HG02973 (cell line): Measurements from ENCODE around the gene ACER2.

Source experiments
- ATAC-seq: cut with Tn5 transposase; IDR thresholded peaks from one replicate; pipeline ENCODE4 v1.9.1; 2021; ENCODE audit warnings: moderate library complexity; ENCODE audit not compliant: unreplicated experiment

Gene ACER2

DNA sequence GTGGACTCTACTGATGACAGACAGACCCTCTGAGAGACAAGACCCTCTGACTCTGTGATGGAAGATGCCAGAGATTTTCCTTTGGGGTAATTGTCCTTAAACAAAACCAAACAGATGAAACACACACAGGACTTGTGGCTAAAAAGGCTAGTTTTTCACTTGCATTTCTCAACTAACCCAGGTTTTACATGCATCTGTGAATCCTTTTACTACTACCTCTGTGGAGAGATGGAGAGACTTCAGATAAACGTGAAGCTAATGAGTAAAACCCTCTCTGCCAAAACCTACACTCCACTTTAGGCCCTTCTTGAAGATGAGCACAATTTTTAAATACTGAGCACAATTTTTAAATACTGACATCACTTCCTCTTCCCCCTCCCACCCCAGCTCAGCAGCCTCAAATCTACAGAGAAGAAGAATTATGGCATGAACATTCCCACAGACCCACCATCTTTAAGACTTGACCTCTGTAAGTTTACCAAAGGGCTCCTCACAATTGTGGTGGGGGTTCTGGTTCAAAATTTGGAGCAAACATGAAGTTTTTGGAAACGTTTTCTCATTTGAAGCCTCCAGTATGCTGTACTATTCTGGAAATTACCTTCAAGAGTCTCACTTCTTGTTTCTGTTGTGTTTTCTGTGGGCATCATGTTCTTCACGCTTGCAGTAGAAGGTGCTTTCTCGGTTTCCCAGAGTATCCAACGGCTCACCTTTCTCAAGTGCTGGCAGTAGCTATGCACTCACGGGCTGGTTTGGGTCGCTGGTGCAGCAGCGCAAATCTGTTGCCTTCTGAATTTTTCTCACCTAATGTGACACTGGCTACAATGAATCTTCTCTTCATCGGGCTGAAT is 42.7 kb downstream of the ACER2 start:
- ATAC-seq: peak; percentile 98

DNA sequence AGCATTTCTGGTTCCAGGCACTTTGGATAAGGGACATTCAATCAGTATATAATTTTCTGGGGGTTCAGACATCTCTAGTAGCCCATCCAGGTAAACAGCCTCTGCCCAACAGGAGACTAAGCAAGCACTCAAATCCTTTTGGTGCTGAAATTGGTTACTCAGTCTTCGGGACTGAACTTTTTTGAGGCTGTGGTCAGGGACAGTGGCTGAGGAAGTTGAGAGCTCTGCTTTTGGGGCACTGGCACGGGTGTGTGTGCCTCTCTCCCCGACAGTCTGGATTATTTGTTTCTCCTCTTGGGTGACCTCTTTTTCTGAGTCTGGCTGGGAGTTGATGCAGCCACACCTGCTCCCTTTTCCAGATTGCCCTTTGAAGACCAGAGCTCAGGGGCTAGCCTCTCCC is 47.6 kb downstream of the ACER2 start:
- no peak for ATAC-seq

DNA sequence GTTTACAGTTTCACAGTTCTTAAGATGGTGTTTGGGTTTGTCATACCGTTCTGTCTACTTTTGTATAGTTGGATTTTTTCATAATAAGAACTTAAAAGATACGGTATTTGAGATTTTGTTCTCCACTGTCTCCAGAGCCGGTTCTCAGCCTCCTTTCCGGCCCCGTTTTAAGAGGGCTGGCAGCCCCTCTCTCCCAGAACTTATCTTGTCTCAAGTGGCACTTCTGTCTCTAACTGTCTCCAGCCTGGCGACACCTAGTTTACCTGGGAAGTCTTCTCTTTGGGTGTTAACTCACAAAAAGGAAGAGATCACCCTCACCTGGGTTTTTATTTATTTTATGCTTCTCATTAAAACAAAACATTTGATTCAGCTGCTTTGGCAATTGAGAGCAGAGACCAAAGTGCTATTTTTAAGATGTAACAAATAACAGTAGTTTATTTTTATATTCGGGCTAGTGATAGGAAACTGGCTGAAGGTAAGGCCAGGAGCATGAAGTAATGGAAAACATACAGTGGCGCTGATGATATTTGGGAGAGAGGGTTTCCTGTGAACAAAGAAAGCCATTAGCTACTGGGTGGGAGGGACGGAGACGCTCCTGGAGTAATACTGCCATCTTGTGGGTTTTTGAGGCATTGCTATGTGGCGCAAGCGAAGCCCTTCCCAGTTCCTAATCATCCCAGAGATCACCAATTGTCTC is 48.3 kb downstream of the ACER2 start:
- ATAC-seq: peak; percentile 82

DNA sequence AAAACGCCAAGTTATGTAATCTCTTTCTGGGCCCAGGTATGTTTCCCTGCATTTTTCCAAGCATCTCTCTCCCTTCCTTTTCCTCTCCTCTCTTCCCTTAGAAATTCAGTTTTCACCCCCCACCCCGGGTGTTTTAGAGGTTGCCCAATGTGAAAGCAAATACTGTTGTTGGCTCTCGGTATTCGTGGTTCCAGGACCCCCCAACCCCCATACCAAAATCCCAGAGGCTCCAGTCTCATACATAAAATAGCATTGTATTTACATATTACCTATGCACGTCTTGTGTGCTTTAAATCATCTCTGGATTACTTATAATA is 48.8 kb downstream of the ACER2 start:
- ATAC-seq: peak; percentile 21

DNA sequence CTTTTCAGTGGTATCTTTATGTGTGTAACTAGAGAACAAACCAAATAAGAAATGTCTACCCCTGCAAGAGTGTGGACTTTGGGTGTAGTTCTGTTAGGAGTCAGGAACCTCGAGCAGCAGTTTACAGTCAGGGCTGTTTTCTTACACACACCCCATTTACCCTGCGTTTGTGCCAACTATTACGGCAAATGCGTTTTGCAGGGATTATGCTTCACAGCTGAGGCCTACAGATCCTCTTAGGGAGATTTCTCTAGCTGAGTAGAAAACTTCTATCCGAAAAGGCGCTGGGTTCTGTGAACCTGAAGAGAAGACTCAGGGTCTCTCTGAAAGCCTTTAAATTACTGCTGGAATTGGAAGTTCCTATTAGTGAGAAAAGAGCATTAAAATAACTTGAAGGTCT is 51.4 kb downstream of the ACER2 start:
- ATAC-seq: no peak

DNA sequence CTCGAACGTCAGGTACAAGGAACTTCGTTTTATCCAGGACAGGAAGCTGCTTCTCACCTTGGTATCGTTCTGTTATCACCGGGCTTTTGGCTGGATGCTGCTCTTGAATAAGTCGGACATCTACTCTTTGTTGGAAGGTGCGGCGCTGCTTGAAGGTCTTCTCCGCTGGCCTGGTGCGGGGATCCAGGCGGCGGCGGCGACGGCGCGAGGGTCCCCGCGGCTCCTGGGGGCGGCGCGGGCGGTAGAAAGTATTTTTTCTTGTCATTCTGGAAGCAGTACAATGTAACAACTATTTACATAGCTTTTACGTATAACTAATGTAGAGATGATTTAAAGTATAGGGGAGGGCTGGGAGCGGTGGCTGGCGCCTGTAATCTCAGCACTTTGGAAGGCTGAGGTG is 52.3 kb downstream of the ACER2 start:
- ATAC-seq: no peak

DNA sequence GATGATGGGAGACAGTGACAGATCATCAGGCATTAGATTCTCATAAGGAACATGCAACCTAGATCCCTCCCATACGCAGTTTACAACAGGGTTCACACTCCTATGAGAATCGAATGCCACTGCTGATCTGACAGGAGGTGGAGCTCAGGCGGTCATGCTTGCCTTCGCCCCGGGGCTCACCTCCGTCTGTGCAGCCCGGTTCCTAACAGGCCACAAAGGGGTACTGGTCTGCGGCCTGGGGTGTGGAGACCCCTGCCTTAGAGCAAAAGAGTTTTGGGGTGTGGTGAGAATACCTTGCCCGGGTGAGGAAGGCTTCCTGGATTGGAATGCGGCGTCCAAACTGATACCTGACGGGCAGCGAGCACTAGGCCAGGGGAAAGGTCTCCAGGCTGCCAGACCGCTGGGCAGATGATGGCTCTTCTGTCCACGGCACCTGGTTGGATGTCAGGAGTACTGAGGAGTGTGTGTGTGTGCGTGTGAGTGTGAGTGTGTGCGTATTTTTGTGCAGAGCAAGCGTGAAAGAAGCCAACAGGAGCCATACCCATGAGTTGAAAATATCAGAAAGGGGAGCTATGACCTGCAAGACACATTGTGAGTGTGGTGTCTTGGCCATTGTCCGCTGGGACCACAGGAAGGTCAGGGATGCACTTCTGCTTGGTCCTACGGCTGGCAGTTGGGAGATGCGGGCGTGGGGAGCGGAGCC is 55.4 kb downstream of the ACER2 start:
- no peak for ATAC-seq

DNA sequence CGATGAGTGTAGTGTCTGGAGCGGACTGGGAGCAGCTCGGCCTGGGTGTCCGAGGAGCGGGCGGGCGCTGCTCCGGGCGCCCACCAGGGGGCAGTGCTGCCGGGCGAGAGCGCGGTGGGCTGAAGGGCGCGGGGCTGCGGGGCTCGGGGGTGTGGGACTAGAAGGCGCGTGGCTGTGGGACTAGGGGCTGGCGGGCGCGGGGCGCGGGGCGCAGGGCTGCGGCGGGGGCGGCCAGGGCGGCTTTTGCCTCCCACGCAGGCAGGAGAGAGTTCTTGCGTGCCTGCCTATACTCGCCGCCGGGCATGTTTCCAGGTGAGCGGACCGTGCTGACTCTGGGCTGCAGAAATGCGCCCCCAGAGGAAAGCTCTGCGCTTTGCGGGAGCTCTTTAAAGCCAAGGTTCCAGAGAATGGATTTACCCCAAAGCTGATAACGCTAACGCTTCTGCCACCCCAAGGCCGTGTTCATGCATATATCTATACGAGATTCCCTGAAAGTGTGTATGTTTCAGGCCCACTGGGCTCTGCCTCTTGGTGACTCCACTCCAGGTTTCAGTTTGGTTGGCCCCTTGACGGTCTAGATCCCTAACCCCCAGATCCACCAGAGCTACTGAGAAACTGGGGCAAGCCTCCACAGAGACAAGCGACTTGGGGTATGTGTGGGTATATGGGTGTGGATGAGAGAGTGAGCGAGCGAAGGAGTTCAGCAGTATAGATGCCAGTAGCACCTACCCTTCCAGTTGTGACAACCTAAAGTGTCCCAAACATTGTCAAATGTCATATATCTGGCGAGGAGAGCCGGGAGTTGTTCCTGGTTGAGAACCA is 56.2 kb downstream of the ACER2 start:
- ATAC-seq: peak; percentile 91

DNA sequence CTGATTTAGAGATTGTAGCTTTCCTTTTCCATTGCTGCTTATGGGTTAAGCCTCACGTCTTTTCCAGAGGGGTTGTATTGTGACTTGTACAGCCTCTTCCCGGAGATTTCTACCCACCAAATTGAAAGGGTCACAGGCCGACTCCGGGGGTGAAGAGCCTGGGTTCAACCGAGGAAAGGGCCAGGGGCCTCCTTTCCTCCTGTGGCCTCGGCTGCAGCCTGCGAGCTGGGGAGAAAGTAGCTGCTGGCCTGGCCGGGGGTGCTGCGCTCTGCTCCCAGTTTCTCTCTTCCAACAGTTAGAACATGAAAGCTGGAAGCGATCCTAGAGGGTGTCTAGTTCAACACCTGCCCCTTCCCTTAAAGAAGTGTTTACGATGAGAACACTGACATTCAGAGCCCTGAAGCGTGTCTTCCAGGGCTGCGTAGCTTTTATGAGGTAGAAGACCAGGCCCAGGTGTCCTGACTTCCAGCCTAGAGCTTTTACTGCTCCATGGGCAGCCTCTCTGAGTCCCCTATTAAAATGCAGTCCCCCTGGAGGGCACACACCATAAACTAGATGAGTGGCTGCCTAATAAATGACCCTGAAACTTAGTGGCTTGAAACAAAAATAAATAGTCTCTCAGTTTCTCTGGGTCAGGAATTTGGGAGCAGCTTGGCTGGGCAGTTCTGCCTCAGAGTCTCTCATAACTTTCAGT is 56.9 kb downstream of the ACER2 start:
- no peak for ATAC-seq

DNA sequence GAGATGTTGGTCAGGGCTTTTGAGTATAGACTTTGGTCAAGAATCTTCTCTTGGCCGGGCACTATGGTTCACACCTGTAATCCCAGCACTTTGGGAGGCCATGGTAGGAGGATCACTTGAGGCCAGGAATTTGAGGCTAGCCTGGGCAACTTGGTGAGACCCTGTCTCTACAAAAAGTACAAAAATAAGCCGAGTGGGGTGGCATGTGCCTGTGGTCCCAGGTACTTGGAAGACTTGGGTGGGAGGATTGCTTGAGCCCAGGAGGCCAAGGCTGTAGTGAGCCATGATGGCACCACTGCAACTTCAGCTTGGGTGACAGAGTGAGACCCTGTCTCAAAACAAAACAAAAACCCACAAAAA is 57.5 kb downstream of the ACER2 start:
- ATAC-seq: no peak

DNA sequence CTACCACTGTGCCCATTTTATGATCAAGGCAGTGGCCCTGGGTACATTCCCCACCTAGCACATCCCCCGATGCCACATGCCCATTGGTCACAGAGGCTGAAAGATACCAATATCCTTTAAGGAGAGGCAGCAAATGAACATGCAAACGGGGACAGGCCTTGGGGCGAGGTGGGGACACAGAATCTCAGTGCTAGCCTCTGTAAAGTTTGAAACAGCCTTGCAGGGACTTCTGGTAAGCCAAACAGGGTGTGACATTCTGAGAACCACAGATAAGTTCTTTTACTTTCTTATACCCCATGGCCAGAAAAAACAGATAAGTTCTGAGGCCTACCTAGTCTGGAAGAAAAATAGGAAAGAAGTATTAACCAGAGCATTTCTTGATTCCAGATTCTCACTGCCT is 60.5 kb downstream of the ACER2 start:
- ATAC-seq: no peak

DNA sequence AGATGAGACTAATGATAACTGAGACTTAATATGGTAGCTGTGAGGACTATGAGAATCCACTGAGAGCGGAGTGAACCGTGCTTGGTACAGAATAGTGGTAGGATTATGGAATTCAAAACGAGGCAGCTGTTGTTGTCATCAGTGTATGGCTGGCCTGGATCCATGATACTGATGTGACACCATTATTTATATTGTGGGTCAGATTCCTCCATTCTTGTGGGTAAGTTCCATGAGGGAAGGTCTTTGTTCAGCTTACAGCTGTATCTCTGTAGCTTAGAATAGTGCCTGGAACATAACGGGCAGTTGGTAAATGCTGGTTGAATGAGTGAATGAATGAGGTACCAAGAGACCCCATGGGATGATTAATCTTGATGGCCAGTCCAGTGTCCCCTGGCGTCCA is 61.8 kb downstream of the ACER2 start:
- ATAC-seq: no peak

DNA sequence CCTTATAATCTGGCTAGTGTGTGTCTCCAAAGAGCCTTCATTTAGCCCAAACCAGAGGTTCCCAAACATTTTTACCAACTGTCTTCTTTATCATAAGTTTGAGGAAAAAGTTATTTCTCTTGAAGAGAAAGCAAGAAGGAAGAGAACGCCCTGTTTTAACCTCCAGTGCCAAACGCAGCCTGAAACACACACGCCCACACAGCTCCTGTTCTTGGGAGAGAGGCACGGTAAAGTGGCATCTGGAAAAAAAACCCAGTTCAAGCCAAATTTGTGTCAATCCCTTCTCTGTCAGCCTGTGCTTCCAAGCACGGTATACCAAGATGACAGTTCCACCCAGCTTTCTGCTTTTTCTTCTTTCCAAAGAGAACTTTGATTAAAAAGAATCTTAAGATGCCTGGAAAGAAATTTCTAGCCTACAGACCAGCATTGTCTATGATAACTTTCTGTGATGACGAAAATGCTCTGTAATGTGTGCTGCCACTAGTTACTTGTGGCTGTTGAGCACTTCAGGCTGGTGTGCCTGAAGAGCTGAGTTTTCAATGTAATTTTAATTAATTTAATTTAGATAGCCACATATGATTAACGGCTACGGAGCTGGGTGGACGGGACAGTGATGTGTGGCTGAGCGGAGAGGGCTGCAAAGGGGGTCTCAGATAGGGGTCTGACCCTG is 62.3 kb downstream of the ACER2 start:
- no peak for ATAC-seq

DNA sequence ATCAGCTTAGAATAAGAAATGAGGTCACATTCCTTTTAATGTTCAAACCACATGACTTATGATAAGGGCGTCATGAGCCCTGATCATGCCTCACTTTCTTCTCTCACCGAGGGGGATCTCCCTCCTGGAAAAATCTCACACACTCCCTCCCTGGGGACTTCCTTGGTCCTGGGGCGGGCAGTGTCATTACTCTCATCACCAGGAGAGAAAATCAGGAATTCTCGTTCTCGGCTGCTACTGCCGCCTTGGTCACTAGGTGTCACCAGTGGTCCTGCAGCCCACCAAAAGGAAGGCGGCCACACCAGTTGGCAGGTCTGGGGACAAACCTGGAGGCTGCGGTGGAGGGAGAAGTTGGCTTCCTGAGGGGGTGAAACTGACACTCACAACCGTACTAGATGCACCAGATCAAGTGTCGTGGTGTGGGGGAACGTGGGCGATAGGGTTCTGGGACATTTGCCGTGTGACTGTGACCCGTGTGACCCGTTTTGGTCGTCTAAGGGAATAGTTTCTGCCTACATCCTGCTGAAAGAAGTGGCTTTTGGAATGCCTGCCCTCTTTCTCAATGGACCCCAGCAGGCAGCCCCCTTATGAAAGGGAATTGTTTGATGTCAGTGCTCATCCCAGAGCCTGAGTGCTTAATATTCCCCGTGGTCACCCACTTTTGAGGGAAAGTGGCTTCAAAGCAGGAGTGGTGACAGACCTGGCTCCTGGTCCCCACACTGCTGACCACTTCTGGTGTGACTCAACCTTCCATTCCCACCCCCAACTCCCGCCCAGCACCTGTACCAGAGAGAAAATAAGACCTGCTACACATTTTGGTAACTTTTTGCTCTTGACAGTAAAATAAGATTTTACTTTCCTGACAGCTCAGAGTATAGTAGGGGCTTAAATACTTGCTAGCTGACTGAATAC is 63.2 kb downstream of the ACER2 start:
- ATAC-seq: peak; percentile 77

DNA sequence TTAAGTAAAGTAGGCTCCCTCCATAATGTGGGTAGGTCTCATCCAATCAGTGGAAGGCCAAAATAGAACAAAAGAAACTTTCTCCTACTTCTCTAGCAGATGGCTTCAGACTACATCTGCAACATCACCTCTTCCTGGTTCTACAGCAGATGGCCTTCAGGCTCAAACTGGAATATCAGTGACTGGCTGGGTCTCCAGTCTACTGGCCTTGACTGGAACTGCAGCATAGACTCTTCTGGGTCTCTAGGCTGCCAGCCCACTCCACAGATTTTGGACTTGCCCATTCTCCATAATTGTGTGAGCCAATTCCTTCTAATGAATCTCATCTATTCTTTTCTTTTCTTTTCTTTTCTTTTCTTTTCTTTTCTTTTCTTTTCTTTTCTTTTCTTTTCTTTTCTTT is 64.8 kb downstream of the ACER2 start:
- ATAC-seq: no peak

DNA sequence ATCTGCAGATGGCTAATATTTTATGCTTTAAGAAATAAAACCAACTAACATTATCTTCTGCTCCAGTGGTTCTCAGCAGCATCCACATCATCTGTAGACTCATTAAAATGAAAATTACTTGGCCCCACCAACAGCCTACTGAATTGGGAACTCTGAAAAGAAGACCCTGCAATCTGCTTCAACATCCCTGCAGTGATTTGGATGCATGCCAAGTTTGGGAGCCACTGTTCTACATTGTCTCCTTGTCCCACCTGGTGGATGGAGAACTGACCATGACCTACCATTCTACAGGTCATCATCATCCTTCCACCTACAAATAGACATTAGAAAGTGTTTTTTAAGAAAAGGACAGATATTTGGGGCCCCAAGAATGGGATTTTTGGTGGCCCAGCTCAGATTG is 71.1 kb downstream of the ACER2 start:
- ATAC-seq: no peak

DNA sequence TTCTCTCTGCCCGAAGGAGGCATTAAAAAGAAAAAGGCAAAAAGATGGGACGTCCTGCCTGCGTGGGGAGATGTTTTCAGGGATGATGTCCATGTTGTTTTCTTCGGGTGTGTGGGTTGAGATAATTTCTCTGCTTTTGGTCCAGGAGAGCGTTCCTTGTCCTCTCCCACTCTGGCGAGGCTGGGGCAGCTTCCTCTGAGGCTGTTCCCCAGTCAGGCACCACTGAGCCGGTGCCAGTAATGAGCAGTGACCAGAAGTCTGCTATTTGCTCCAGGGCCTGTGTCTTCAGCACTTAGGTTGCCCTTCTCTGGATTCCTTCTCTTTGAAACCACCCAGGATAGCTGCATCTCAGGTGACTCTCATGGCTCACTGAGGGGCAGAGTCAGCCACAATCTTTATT is 71.5 kb downstream of the ACER2 start:
- no peak for ATAC-seq

DNA sequence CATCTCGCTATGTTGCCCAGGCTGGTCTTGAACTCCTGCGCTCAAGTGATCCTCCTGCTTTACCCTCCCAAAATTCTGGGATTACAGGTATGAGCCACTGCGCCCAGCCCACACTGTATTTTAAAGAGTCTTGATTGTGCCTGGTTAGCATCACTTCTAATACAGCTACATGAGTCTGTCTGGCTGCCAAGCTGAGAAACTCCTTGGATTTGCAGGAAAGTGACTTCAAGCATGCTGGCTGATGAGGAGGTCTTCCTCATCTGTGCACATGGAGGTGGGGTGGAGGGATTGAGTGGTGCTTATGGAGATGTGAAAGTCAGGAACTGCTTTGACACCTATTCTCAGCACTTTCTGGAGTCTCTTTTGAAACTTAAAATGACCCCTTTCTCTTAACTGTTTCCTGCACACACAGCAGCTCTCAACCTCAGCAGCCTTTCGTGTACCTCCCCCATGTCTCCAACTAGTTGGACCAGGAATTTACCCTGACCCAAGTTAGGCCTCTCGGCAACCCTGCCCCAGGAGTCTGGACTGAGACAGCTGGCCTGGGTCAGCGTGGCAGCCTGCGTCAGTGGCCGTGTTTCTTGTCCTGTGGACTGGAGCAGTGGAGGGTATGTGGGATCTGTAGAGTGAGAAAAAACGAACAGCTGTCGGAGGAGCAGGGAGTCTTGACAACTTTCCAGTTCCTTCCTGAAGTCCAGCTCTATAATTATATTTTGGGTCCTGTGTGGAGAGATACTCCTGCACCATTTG is 72.5 kb downstream of the ACER2 start:
- no peak for ATAC-seq
